Adrenal gland (tissue), 5 donors: ENCODE data around the gene IL36A.

Experiments used
- CTCF ChIP-seq, 6 experiments: fragments of 450-650 bp in 4 of 6; fragments of 200-600 bp in 2 of 6; sonication (generic) in 1 of 6; IDR thresholded peaks; 1 replicate in 5 of 6; 2 replicates in 1 of 6; pipeline versions ENCODE4 v1.5.1 to v1.8.0; 2016 to 2021; ENCODE audit warnings: antibody characterized with exemption in 6 of 6, mild to moderate bottlenecking in 2 of 6, moderate library complexity in 1 of 6
- POLR2A ChIP-seq, 2 donors: fragments of 450-650 bp; IDR thresholded peaks; one replicate each; pipeline ENCODE4 v1.6.1; 2017; ENCODE audit warnings: antibody characterized with exemption in 2 of 2, mild to moderate bottlenecking in 2 of 2, moderate library complexity in 1 of 2
- donor health status: DM: no; HTN: no; CAD: no.

GRCh38 chr2:112980537-112980936 lies 24.7 kb upstream of the IL36A start:
- no peak for TF ChIP-seq POLR2A (IDR thresholded peaks at IDR 0.05)
- TF ChIP-seq CTCF (IDR thresholded peaks at IDR 0.05): no peak
